HG03575 (cell line): ENCODE data around the gene VASN.

ENCODE experiments used
- ATAC-seq: cut with Tn5 transposase; IDR thresholded peaks from one replicate; pipeline ENCODE4 v1.9.1; 2021; ENCODE audit not compliant: unreplicated experiment, insufficient number of reproducible peaks, low FRiP score; ENCODE audit errors: extremely low read depth

The VASN gene

GRCh38 chr16:4381072-4381934, 9.7 kb downstream of the VASN start:
- no peak for ATAC-seq

GRCh38 chr16:4381935-4382794, 10.5 kb downstream of the VASN start:
- ATAC-seq = no peak

- ATAC-seq = no peak
These were observed 11.2 kb downstream of the VASN start for GRCh38 chr16:4382795-4383357.

- no peak for ATAC-seq
These were observed 12.2 kb downstream of the VASN start for GRCh38 chr16:4383591-4384444.

GRCh38 chr16:4384509-4384942, 12.9 kb downstream of the VASN start:
- no peak for ATAC-seq

GRCh38 chr16:4385066-4385788, 13.6 kb downstream of the VASN start:
- ATAC-seq = no peak

GRCh38 chr16:4385789-4386450, 14.3 kb downstream of the VASN start:
- ATAC-seq = no peak

GRCh38 chr16:4386451-4386805, 14.8 kb downstream of the VASN start:
- no peak for ATAC-seq

GRCh38 chr16:4386951-4387565, 15.4 kb downstream of the VASN start:
- ATAC-seq = no peak

GRCh38 chr16:4387781-4388180, 16.1 kb downstream of the VASN start:
- no peak for ATAC-seq

- ATAC-seq = no peak
These were observed 16.8 kb downstream of the VASN start for GRCh38 chr16:4388271-4389021.

- no peak for ATAC-seq
These were observed 17.7 kb downstream of the VASN start for GRCh38 chr16:4389051-4389955.

- ATAC-seq = no peak
These were observed 18.9 kb downstream of the VASN start for GRCh38 chr16:4390266-4391260.

- no peak for ATAC-seq
These were observed 20.2 kb downstream of the VASN start for GRCh38 chr16:4391631-4392381.
